ENCODE measurements around the gene TTLL9. TPM values are rescaled to one million over a fixed set of nuclear protein-coding genes. Genes with fewer than 3 reads are reported as not detected.

TTLL9 gene
- total and polyA plus RNA-seq, 10 of the 15 experiments (the other 5 are each of a cell fraction or from before 2014, with no cell fraction given) = 0.03 to 0.77 (median 0.11) TPM; not detected in 2

GRCh38 chr20:31827059-31827458, 43.4 kb upstream of the TTLL9 start:
- no peak overlapping the region for H2AFZ ChIP-seq (ENCODE audit: control insufficient read depth, low read depth, low read length)
- H3K27me3 ChIP-seq (replicated peaks in 1 of 2; ENCODE audit: control insufficient read depth in 2 of 2, insufficient read depth in 2 of 2, low read length in 1 of 2) = no peaks in the 10 kb centered on the region
- intact Hi-C loops (cut with micrococcal nuclease; ENCODE audit: unreplicated experiment) = no loop called here
- H3K4me3 ChIP-seq = no peak overlapping the region
- 6% methylated on average over 2 of the region's 2 CpGs for WGBS (ENCODE audit: insufficient coverage, insufficient replicate concordance, low lambda C conversion rate, missing lambda C conversion rate)
- no peak for FAIRE-seq
- TF ChIP-seq GATAD2B (conservative IDR thresholded peaks at IDR 0.05; ENCODE audit: low read depth) (no peak), PML (IDR thresholded peaks at IDR 0.05; ENCODE audit: low read length) (no peak), SREBF1 (IDR thresholded peaks at IDR 0.05; ENCODE audit: low read length) (no peak), RCOR1 (conservative IDR thresholded peaks at IDR 0.05; ENCODE audit: low read depth, low read length) (no peak), NFYA (IDR thresholded peaks at IDR 0.05; ENCODE audit: borderline replicate concordance, low read depth, low read length) (no peak), EP300 (IDR thresholded peaks at IDR 0.05; ENCODE audit: borderline replicate concordance in 1 of 2, control insufficient read depth in 1 of 2, low read depth in 2 of 2, low read length in 2 of 2) (no peak), RBBP5 (conservative IDR thresholded peaks at IDR 0.05) (no peak), ELK1 (IDR thresholded peaks at IDR 0.05; ENCODE audit: low read depth, low read length) (no peak), E2F8 (IDR thresholded peaks at IDR 0.05; ENCODE audit: low read depth, partially characterized antibody) (no peak), HDAC2 (IDR thresholded peaks at IDR 0.05) (no peak), POLR2A (IDR thresholded peaks at IDR 0.05; ENCODE audit: low read depth, low read length) (no peak), ZNF207 (IDR thresholded peaks at IDR 0.05; ENCODE audit: borderline replicate concordance) (no peak), SMC3 (IDR thresholded peaks at IDR 0.05; ENCODE audit: borderline replicate concordance, low read length) (no peak), DPF2 (IDR thresholded peaks at IDR 0.05) (no peak), BMI1 (IDR thresholded peaks at IDR 0.05; ENCODE audit: borderline replicate concordance) (no peak), ASH2L (IDR thresholded peaks at IDR 0.05; ENCODE audit: borderline replicate concordance, low read depth) (no peak), LARP7 (IDR thresholded peaks at IDR 0.05) (no peak)
- TF ChIP-seq, protein P1, sequence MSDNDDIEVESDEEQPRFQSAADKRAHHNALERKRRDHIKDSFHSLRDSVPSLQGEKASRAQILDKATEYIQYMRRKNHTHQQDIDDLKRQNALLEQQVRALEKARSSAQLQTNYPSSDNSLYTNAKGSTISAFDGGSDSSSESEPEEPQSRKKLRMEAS (IDR thresholded peaks at IDR 0.05; ENCODE audit: low read depth, low read length) = no peak
- TF ChIP-seq, protein P2, sequence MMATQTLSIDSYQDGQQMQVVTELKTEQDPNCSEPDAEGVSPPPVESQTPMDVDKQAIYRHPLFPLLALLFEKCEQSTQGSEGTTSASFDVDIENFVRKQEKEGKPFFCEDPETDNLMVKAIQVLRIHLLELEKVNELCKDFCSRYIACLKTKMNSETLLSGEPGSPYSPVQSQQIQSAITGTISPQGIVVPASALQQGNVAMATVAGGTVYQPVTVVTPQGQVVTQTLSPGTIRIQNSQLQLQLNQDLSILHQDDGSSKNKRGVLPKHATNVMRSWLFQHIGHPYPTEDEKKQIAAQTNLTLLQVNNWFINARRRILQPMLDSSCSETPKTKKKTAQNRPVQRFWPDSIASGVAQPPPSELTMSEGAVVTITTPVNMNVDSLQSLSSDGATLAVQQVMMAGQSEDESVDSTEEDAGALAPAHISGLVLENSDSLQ (IDR thresholded peaks at IDR 0.05) = no peak
- H3K4me1 ChIP-seq (ENCODE audit: control insufficient read depth, insufficient read depth, low read length) = no peaks in the 10 kb centered on the region
- BruUV-seq (replicated peaks) = no TSS peak
- no peaks in the 10 kb centered on the region for H3K9me3 ChIP-seq (replicated peaks; ENCODE audit: control insufficient read depth, insufficient read depth, low read length)
- in situ Hi-C loops (cut with MboI) = loop anchor here (10.0 kb wide), 1 partner anchor 828 kb away; no protein-coding TSS in a partner anchor
- H3K79me2 ChIP-seq (ENCODE audit: control insufficient read depth, insufficient read depth, low read length) = no peaks in the 10 kb centered on the region
- no peak for DNase-seq (ENCODE audit: low read depth, low spot score)
- no peak overlapping the region for H3K27ac ChIP-seq (ENCODE audit: control insufficient read depth, insufficient read depth)
- H3K36me3 ChIP-seq (ENCODE audit: control insufficient read depth in 2 of 2, insufficient read depth in 2 of 2, low read length in 1 of 2) = no peaks in the 10 kb centered on the region
- ChIA-PET SMC1A (ENCODE audit: uncharacterized antibody, unreplicated experiment) (no interaction called here), CTCF (interaction anchor here (0.9 to 8.8 kb wide), 4 partner anchors 9 to 125 kb away, joined by 3 to 109 read pairs (median 4); partner anchors contain the start of genes FOXS1 and PDRG1), POLR2A (no interaction called here), RAD21 (ENCODE audit: unreplicated experiment) (interaction anchor here (1.0 kb wide), 1 partner anchor 9 kb away, joined by 5 read pairs; no protein-coding TSS in a partner anchor)
- H3K9ac ChIP-seq (ENCODE audit: control insufficient read depth, insufficient read depth, low read length) = no peak overlapping the region
- H4K20me1 ChIP-seq (ENCODE audit: control insufficient read depth, insufficient read depth) = no peaks in the 10 kb centered on the region
- H3K4me2 ChIP-seq (ENCODE audit: control insufficient read depth, insufficient read depth) = no peak overlapping the region
- ATAC-seq = no peak
